Suprapubic skin (tissue), 4 donors: ENCODE data around the gene ATP6V1F. TPM values are rescaled to one million over a fixed set of nuclear protein-coding genes. Genes with fewer than 3 reads are reported as not detected.

ENCODE experiments used
- DNase-seq, 2 donors: peaks; one replicate each; pipeline ENCODE4 v3.0.0-alpha.2; 2019; ENCODE audit warnings: low spot score in 2 of 2
- H3K27ac ChIP-seq: fragments of 200-600 bp; sonication (generic); one replicate; pipeline ENCODE4 v1.5.1; 2019
- H3K27me3 ChIP-seq: fragments of 200-600 bp; sonication (generic); one replicate; pipeline ENCODE4 v1.5.1; 2019
- H3K36me3 ChIP-seq: fragments of 200-600 bp; sonication (generic); one replicate; pipeline ENCODE4 v1.5.1; 2019
- H3K4me1 ChIP-seq: fragments of 200-600 bp; sonication (generic); one replicate; pipeline ENCODE4 v1.5.1; 2019
- H3K4me3 ChIP-seq: fragments of 200-600 bp; sonication (generic); one replicate; pipeline ENCODE4 v1.5.1; 2019; ENCODE audit warnings: mild to moderate bottlenecking
- H3K9me3 ChIP-seq: fragments of 200-600 bp; sonication (generic); one replicate; pipeline ENCODE4 v1.5.1; 2019
- CTCF ChIP-seq, 2 donors: fragments of 200-600 bp in 1 of 2; fragments of 450-650 bp in 1 of 2; sonication (generic) in 1 of 2; IDR thresholded peaks; one replicate each; pipeline ENCODE4 v1.5.1; 2016 to 2019; ENCODE audit warnings: antibody characterized with exemption in 2 of 2, mild to moderate bottlenecking in 1 of 2, moderate library complexity in 1 of 2
- EP300 ChIP-seq: sonication (generic); formaldehyde crosslinking; IDR thresholded peaks from one replicate; pipeline ENCODE4 v1.6.1; 2017; ENCODE audit warnings: antibody characterized with exemption
- POLR2A ChIP-seq, 2 donors: fragments of 450-650 bp; IDR thresholded peaks; one replicate each; pipeline ENCODE4 v1.6.1; 2017; ENCODE audit warnings: antibody characterized with exemption in 2 of 2, mild to moderate bottlenecking in 2 of 2, moderate library complexity in 2 of 2
- POLR2AphosphoS5 ChIP-seq, 3 donors: sonication (generic); formaldehyde crosslinking; IDR thresholded peaks; one replicate each; pipeline ENCODE4 v1.6.1; 2017; ENCODE audit warnings: antibody characterized with exemption in 3 of 3
- whole genome bisulfite sequencing: methylation state at CpG from one replicate; pipeline ENCODE4 v1.1.5; 2018; 5-methylcytosine and 5-hydroxymethylcytosine counted together
- total RNA-seq, 4 donors: library from RNA; depleted of rRNA; stranded (reverse); fragments of >200 nt; gene quantifications; one replicate each; pipeline ENCODE4 v1.1.0, GENCODE V29; 2016

The ATP6V1F gene
- total RNA-seq, 4 donors from 2014 or later, result 78.4 to 165 (median 148) TPM

GRCh38 chr7:128843938-128844621 lies 18.6 kb upstream of the ATP6V1F start:
- no peak for DNase-seq
- TF ChIP-seq POLR2A (IDR thresholded peaks at IDR 0.05) (no peak), POLR2AphosphoS5 (IDR thresholded peaks at IDR 0.05) (no peak), CTCF (IDR thresholded peaks at IDR 0.05) (no peak), EP300 (no peak)
- Histone ChIP-seq H3K4me3 (no peak overlapping the region), H3K9me3 (no peaks in the 10 kb centered on the region), H3K27ac (no peak overlapping the region), H3K27me3 (no peaks in the 10 kb centered on the region), H3K36me3 (peaks cover 15% of the 10 kb centered on the region), H3K4me1 (no peaks in the 10 kb centered on the region)
- WGBS, result 95% methylated on average over 8 of the region's 17 CpGs

DNA sequence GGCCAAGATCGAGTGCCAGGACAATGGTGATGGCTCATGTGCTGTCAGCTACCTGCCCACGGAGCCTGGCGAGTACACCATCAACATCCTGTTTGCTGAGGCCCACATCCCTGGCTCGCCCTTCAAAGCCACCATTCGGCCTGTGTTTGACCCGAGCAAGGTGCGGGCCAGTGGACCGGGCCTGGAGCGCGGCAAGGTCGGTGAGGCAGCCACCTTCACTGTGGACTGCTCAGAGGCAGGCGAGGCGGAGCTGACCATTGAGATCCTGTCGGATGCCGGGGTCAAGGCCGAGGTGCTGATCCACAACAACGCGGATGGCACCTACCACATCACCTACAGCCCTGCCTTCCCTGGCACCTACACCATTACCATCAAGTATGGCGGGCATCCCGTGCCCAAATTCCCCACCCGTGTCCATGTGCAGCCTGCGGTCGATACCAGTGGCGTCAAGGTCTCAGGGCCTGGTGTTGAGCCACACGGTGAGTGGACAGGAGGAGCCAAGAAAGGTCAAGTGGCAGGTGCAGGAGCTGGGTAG lies 17.8 kb upstream of the ATP6V1F start:
- H3K36me3 ChIP-seq, result peaks cover 20% of the 10 kb centered on the region
- no peaks in the 10 kb centered on the region for H3K9me3 ChIP-seq
- H3K27me3 ChIP-seq, result no peaks in the 10 kb centered on the region
- 86% methylated on average over 3 of the region's 25 CpGs for WGBS
- H3K27ac ChIP-seq, result no peak overlapping the region
- H3K4me3 ChIP-seq, result no peak overlapping the region
- TF ChIP-seq EP300, result no peak
- no peak for TF ChIP-seq POLR2AphosphoS5 (IDR thresholded peaks at IDR 0.05)
- no peak for TF ChIP-seq POLR2A (IDR thresholded peaks at IDR 0.05)
- no peak for TF ChIP-seq CTCF (IDR thresholded peaks at IDR 0.05)
- no peaks in the 10 kb centered on the region for H3K4me1 ChIP-seq
- DNase-seq, result no peak

GRCh38 chr7:128845475-128845874 lies 17.2 kb upstream of the ATP6V1F start:
- no peak for DNase-seq
- Histone ChIP-seq H3K36me3 (peaks cover 24% of the 10 kb centered on the region), H3K4me3 (no peak overlapping the region), H3K9me3 (no peaks in the 10 kb centered on the region), H3K27me3 (no peaks in the 10 kb centered on the region), H3K27ac (no peak overlapping the region), H3K4me1 (no peaks in the 10 kb centered on the region)
- TF ChIP-seq CTCF (IDR thresholded peaks at IDR 0.05) (no peak), POLR2AphosphoS5 (IDR thresholded peaks at IDR 0.05) (no peak), EP300 (no peak), POLR2A (IDR thresholded peaks at IDR 0.05) (no peak)
- 84% methylated on average over 5 of the region's 5 CpGs for WGBS

DNA sequence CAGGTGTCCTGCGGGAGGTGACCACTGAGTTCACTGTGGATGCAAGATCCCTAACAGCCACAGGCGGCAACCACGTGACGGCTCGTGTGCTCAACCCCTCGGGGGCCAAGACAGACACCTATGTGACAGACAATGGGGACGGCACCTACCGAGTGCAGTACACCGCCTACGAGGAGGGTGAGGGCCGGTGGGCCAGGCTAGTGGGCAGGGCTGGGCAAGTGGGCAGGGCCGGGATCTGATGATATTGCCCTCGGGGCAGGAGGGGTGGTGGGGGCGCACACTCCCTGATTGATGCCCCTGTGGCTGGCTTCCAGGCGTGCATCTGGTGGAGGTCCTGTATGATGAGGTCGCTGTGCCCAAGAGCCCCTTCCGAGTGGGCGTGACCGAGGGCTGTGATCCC lies 16.7 kb upstream of the ATP6V1F start:
- no peak overlapping the region for H3K4me3 ChIP-seq
- DNase-seq, result no peak
- no peaks in the 10 kb centered on the region for H3K9me3 ChIP-seq
- no peak for TF ChIP-seq CTCF (IDR thresholded peaks at IDR 0.05)
- TF ChIP-seq POLR2AphosphoS5 (IDR thresholded peaks at IDR 0.05), result no peak
- no peak for TF ChIP-seq EP300
- no peak for TF ChIP-seq POLR2A (IDR thresholded peaks at IDR 0.05)
- peaks cover 29% of the 10 kb centered on the region for H3K36me3 ChIP-seq
- WGBS, result 88% methylated on average over 9 of the region's 19 CpGs
- no peaks in the 10 kb centered on the region for H3K27me3 ChIP-seq
- H3K4me1 ChIP-seq, result no peaks in the 10 kb centered on the region
- no peak overlapping the region for H3K27ac ChIP-seq

DNA sequence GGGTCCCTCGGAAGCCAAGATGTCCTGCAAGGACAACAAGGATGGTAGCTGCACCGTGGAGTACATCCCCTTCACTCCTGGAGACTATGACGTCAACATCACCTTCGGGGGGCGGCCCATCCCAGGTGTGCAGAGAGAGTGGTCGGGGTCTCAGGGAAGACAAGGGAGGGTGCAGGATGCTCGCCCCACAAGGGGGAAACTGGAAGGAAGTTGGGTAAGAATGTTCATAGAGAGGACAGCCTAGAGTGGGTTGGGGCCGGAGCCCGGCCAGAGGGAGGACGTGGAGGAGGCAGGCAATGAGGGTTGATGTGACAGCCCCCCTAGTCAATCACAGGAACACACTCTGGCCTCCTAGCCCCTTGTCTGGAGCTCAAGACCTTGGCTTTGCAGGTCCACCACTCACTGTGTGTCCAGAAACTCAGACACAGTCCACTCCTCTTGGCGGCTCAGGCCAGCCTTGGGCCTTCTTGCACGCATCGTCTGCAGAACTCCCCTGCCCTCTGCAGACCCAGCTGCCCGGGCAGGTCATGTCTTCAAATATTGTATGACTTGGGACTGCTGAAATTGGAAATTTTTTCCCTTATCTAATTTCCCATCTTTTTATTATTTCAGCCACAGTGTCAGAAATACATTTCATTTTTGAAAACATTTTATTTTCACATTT lies 15.7 kb upstream of the ATP6V1F start:
- Histone ChIP-seq H3K9me3 (no peaks in the 10 kb centered on the region), H3K4me1 (no peaks in the 10 kb centered on the region), H3K36me3 (peaks cover 31% of the 10 kb centered on the region), H3K27me3 (no peaks in the 10 kb centered on the region), H3K27ac (no peak overlapping the region), H3K4me3 (no peak overlapping the region)
- no peak for DNase-seq
- WGBS, result 87% methylated on average over 14 of the region's 14 CpGs
- TF ChIP-seq POLR2AphosphoS5 (IDR thresholded peaks at IDR 0.05) (no peak), CTCF (IDR thresholded peaks at IDR 0.05) (no peak), POLR2A (IDR thresholded peaks at IDR 0.05) (no peak), EP300 (no peak)
